ENCODE results near the gene SH3PXD2A. TPM values are rescaled to one million over a fixed set of nuclear protein-coding genes. Genes with fewer than 3 reads are reported as not detected.

The SH3PXD2A gene
- total and polyA plus RNA-seq, 2 of the 4 experiments (the other 2 are of a cell fraction) = 6.3 to 23.0 TPM

DNA sequence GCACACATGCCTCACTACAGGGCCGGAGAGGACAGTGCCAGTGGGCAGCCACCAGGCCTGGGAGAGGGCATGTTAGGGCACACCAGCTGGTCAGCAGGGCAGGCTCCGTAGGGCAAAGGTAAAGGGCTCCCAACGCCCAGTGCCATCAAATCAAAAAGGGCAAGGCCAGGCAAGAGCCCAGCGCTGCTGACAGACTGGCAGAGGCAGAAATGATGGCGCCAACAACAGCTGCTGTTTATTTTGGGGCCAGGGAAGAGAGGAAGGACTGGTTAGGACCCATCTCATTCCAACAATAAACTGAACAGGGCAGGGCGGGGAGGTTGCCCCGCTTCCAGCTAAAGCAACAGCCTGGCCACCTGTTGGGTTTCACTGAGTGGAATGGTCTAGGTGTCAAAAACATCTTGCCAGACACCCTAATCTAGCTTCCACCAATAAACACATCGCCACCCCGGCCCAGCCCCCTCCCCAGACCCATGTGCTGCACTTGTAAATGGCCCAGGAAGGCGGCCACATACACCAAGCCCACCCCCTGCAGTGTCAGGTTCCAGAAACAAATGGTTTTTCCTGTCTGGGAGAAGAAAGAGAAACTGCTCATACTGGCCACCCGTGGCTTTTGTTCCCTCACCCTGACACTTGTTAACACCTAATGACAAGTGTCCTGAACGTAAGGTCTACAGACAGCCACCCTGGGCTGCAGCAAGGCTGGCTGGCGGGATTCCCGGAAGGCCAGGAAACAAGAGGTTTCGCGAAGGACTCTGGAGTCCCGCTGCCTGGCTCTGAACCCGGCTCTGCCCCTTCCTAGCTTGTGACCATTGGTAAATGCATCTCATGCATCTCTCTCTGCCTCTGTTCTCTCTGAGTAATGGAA is 15.3 kb downstream of the SH3PXD2A start (continued):
- TF ChIP-seq RCOR1 (IDR thresholded peaks at IDR 0.05; ENCODE audit: insufficient replicate concordance, low read length) = no peak

- ATAC-seq (ENCODE audit: low read depth) (no peak), DNase-seq (no peak)
- Histone ChIP-seq H3K79me1 (ENCODE audit: low read depth in 1 of 2, low read length in 2 of 2) (peaks cover 30 to 72% of the 10 kb centered on the region in 2 experiments), H3K36me3 (ENCODE audit: control insufficient read depth, insufficient read depth, low read length) (no peaks in the 10 kb centered on the region), H3K9me1 (ENCODE audit: insufficient read depth, low read length) (peaks cover 6% of the 10 kb centered on the region), H3K4me2 (ENCODE audit: low read depth, low read length) (no peak overlapping the region), H3K4me3 (ENCODE audit: insufficient read depth, low read depth, low read length) (no peak overlapping the region), H3K18ac (ENCODE audit: low read depth, low read length) (no peak overlapping the region), H4K20me1 (ENCODE audit: insufficient read depth, low read length) (peaks cover 6% of the 10 kb centered on the region; the same call in 1 of the 2 replicates), H3K14ac (replicated peaks; ENCODE audit: low read depth, low read length) (no peak overlapping the region), H2BK120ac (ENCODE audit: low read depth, low read length) (no peak overlapping the region), H3K9ac (ENCODE audit: low read depth, low read length) (no peak overlapping the region), H2AK9ac (replicated peaks; ENCODE audit: low read depth, low read length, poor library complexity) (no peak overlapping the region), H2AK5ac (ENCODE audit: low read depth, low read length) (no peak overlapping the region), H2BK20ac (ENCODE audit: low read depth, low read length) (no peak overlapping the region), H2BK5ac (ENCODE audit: low read depth, low read length, poor library complexity, severe bottlenecking) (no peak overlapping the region), H3K4ac (ENCODE audit: low read depth, low read length) (no peak overlapping the region), H3K56ac (ENCODE audit: extremely low read depth, insufficient read depth, low read length) (no peak overlapping the region), H3K27me3 (ENCODE audit: control insufficient read depth, insufficient read depth, low read length) (no peaks in the 10 kb centered on the region), H3K9me3 (ENCODE audit: control insufficient read depth, insufficient read depth, low read length) (no peaks in the 10 kb centered on the region), H3K4me1 (ENCODE audit: control insufficient read depth, insufficient read depth, low read length) (peaks cover 14% of the 10 kb centered on the region), H2BK15ac (ENCODE audit: low read depth, low read length) (no peak overlapping the region), H4K8ac (ENCODE audit: low read depth in 2 of 2, low read length in 2 of 2) (no peak overlapping the region), H4K5ac (ENCODE audit: low read depth, low read length) (no peak overlapping the region), H4K91ac (ENCODE audit: insufficient read depth, low read depth, low read length) (no peak overlapping the region), H3K23ac (ENCODE audit: low read depth, low read length) (no peak overlapping the region), H2AFZ (replicated peaks; ENCODE audit: low read length, poor library complexity) (no peak overlapping the region), H3K27ac (ENCODE audit: insufficient read depth, low read length) (no peak overlapping the region)
- no peak for TF ChIP-seq RCOR1 (IDR thresholded peaks at IDR 0.05; ENCODE audit: insufficient replicate concordance, low read length)
- in situ Hi-C loops (cut with MboI; ENCODE audit: low sequenced_read_pairs) = no loop called here
- no TSS peak for BruUV-seq (replicated peaks)
- WGBS, 2 experiments (ENCODE audit: extremely low coverage in 2 of 2, insufficient read length in 1 of 2) = 94% methylated on average over 2 of the region's 9 CpGs; no CpG with 5 or more reads in 1 of the 2 experiments
- dilution Hi-C loops (cut with HindIII; ENCODE audit: low sequenced_read_pairs, unreplicated experiment) = no loop called here
- ChIA-PET CTCF (interaction anchor here (1.0 kb wide), 1 partner anchor 9 kb away, joined by 4 read pairs; no protein-coding TSS in a partner anchor), POLR2A (ENCODE audit: unreplicated experiment) (no interaction called here)
- intact Hi-C loops (cut with micrococcal nuclease) = no loop called here
Measured at GRCh38 chr10:103839519-103839871, 15.9 kb downstream of the SH3PXD2A start.
